Inflammatory macrophage treated with lipopolysaccharide for 1 hour (primary cell): ENCODE results near the gene ZNF423.

Experiments used
- DNase-seq, 2 donors: peaks; one replicate each; pipeline ENCODE4 v3.0.0-alpha.2; 2020 to 2022

Gene ZNF423

GRCh38 chr16:49463529-49463928 is 392.4 kb downstream of the ZNF423 start:
- no peak for DNase-seq

DNA sequence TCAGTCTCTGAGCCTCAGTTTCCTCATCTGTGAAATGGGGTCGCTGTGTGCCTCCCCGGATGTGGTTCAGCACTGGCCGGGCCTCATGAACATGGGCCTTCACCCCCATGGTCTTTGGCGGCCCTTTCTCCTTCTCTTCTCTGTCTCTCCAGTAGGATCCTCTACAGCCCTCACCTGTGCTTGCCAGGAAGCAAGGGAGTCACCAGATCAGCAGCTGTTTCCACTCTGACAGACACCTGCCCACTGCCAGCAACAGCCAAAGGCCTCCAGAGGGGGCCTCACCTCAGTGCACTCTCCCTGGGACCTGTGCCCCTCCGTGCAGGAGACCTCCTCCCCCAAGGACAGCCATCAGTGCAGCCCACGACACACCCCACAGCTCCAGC is 392.9 kb downstream of the ZNF423 start:
- no peak for DNase-seq

DNA sequence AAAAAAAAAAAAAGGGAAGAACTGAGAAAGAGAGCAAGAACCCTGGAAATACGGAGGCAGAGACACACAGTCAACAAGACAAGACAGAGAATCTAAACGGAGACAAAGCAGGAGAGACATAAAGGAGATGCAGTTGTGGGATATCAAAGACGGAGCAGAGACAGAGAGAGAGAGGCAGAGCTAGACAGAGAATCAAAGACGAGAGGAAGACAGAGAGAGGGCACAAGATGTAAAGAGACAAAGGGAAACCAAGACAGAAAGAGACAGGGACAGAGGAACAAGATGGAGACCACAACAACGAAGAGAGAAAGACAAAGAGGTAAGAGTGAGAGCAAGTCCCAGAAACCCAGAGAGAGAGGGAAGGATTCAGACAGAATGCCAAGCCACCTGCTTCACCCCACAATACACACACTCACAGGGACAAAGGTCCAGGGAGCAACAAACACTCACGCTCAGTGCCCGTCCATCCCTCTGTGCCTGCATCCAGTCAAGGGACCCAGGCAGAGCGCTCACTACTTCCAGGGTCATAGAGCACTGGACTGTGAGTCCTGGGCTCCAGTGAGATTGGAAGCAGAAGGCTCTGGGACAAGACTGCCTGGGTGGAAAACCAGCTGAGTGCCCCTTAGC is 393.4 kb downstream of the ZNF423 start:
- DNase-seq, result no peak

GRCh38 chr16:49461517-49461951 is 394.4 kb downstream of the ZNF423 start:
- DNase-seq, result no peak

DNA sequence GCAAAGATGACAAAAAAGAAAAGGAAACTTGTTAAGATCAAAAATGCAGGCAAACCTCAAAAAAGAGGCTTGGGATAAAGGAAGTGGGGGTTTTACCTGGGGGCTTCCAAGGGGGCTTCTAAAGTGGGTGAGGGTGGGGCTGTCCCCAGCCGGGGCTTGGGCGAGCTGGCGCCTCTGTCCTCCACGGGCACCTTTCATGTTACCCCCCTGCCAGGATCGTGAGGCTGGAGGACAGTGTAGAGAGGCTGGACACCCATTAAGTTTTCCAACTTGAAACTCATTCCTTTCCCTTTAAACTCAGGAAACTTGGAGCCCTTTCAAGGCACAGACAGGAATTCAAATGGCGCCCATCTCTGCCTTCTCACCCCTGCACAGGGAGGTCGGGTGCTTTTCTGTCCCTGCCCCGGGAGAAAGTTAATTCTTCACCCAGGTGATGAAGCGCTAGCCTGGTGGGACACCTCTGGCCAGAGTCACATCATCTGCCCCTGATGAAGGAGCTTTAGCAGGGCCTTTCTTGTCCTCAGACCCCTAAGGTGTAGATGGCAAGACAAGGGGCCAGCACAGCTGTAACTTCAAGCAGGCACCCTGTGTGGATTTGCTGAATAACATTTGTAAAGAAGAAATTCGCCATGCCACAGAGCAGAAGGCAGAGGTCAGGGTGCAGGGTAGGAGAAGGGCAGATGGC is 395.0 kb downstream of the ZNF423 start:
- DNase-seq, result no peak

GRCh38 chr16:49459953-49460735 is 395.8 kb downstream of the ZNF423 start:
- DNase-seq, result no peak

DNA sequence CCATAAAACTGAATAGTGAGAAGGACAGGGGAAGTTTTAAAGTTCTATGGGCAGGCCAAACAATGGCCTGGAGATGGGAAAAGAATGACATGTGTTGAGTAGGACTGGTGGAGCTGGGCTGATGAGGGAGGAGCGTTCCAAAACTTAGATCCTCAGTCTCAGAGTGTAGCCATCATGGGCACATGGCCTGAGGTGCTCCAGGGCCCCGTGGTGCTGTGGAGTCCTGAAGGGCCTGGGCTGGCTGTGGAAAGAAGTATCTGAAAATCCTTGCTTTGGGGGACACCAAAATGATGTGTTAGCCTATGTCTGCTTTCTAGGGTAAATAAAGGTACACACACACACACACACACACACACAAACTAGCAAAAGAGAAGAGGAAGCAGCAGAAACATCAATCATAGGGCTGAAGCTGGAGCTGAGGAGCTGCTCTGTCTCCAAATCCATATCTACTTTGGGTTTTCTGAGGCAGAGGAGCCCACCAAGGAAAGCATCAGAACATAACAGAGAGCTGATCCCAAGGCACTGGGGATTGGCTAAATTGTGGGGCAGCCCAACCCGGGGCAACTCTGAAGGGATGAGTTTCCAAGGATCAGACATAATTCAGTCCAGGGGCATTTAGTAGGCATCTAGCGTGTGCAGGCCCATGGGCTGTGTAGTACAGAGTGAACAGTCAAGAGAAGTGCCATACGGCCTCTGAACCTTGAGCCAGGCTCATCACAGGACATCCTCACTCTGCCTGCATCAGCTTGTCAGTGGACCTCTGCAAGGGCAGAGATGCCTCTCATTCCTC is 397.1 kb downstream of the ZNF423 start:
- DNase-seq, result no peak

- DNase-seq, result no peak
Measured at GRCh38 chr16:49458243-49458642, 397.7 kb downstream of the ZNF423 start.

- no peak for DNase-seq
Measured at GRCh38 chr16:49457196-49457595, 398.7 kb downstream of the ZNF423 start.

GRCh38 chr16:49456763-49457162 is 399.1 kb downstream of the ZNF423 start:
- no peak for DNase-seq

DNA sequence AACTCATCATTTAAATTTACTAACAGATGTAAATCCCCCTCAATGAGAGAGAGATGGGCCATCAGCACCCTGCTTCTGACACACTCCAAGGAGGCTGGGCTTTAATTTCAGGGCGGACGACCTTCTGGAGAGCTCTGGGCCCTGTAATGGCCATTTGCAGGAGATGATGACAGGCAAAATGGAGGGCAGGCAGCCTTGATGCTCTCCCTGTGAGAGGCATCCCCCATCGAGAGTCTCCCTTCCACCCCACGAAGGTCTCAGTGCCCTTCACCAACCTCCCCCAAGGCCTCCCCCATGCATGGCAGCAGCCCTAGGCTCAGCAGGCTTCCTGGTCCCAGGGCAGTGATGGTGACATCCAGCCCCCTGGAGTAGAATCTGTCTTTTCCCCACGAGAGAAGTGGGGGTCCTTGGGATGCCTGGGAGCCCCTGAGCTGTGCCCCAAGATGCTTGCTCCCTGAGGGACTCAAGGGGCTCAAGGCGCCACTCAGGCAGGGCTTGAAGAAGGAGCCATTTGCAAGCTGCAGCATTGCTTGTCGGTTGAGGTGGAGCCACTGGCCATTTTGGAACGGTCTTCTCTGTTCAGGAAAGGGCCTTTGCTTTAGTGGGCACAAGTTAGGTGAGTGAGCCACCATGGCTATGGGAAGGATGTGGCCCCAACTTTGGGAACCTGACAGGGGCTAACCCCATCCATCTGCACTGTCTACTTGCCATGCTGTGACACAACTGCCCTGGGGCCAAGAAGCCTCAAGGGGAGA is 399.7 kb downstream of the ZNF423 start:
- no peak for DNase-seq

GRCh38 chr16:49455181-49455990 is 400.5 kb downstream of the ZNF423 start:
- DNase-seq, result no peak

DNA sequence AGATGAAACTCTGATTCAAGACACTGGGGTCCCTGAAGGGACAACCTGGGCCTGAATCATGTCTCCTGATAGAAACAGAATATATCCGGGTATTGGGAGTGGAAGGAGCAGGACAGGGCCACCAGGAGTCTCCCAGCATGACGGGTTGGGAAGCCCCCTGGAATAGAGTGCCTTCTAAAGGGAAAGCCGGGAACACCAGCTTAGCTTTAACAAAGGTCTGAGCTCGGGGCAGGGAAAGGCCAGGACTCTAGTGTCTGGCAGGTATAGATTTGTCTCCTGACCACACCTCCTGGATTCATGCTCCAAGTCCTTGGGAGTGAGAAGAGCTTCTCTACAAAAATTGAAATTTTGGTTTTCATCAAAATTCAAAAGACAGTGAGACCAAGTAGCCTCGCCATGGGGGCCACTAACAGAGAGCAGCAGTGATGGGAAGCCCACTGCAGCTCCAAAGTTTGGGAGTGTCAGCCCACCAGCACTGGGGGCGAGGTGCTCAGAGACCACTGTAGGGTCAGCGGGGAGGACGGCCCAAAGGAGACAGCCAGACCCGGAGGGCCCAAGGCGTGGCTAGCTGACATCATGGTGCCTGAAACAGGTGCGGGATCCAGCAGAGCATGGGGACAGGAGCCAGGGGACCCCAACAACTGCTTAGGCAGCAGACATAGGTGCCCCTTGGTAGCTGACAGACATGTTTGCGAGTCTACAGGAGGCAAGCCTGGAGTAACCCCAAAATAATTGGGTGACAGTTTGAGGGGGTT is 401.3 kb downstream of the ZNF423 start:
- no peak for DNase-seq

DNA sequence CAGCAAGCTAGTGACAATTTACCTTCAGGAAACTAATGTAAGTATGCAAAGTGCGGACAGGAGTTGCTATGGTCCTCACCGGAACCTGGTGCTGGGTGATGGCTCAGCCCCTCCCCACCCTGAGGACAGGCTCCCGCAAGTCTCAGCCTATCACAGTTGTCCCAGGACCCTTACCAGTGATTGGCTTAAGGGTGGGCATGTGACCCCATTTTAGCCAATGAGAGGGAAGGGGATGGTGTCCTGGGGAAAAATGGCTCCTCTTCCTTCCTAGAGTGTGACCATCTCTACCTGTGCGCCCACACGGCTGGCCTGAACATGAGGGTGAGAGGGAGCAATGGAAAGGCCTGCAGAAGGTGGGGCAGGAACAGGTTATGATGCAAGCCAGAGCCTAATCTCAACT is 401.9 kb downstream of the ZNF423 start:
- DNase-seq, result no peak

DNA sequence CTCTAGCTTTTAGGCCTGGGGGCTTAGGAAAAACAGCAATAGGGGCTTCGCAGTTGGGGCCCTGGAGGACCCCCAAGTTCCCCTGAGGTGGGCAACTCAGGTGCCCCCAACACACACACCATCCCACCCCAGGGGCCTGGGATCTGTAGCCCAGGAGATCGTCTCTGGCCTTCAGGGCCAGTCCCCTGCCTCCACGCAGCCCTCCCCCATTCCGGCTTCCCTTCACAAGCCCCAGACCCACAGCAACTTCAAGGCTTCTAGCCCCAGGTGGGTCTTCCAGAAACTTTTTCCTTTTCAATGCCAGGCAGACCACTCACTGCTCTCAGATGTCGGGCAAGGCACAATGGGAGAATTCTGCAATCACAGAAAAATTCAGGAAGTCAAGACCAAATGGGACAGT is 402.9 kb downstream of the ZNF423 start:
- DNase-seq, result no peak

DNA sequence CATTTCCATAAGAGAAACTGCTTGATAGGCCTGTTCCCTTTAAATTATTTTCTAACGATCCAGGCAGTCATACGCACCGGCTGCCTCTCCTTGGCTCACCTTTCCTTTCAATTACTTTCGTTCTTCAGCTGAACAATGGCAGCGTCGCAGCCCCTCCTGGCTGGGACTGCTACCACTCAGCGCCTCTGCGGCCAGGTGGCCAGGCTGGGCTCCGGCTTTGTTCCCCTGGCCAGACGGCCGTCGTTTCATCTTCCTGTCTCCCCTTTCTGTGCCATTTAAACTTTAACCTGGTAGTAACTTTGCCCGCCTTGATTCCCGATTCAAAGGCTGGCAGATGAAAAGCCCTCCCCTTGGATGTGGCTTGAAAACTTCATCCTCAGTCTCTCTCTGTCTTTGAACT is 403.3 kb downstream of the ZNF423 start:
- no peak for DNase-seq

- no peak for DNase-seq
Measured at GRCh38 chr16:49452108-49452507, 403.8 kb downstream of the ZNF423 start.

- DNase-seq, result no peak
Measured at GRCh38 chr16:49446805-49447204, 409.1 kb downstream of the ZNF423 start.

- no peak for DNase-seq
Measured at GRCh38 chr16:49443576-49443975, 412.3 kb downstream of the ZNF423 start.

DNA sequence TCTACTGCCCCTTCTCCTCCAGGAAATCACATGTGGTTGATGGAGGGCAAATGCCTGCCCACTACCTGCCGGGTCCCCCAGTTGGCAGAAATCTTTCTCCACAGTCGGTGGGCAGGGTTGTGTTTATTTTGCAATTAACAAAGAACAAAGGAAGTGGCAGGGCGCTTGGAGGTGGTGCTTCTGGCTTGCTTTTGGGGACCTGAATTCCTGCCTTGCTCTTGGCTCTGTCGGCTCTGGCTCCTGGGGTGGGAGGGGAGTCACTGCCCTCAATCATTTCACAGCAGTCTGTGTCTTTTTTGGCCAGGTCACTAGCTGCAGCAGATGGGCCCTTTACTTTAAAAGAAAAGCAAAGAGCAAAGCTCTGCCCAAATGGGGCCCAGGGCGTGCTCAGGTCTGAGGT is 413.1 kb downstream of the ZNF423 start:
- no peak for DNase-seq

GRCh38 chr16:49441366-49441780 is 414.5 kb downstream of the ZNF423 start:
- no peak for DNase-seq
